ENCODE results near the gene CDH12.

CDH12 gene

GRCh38 chr5:22754155-22754554, 99.0 kb downstream of the CDH12 start:
- TF ChIP-seq TEAD4 (IDR thresholded peaks at IDR 0.05) (no peak), EGR1 (IDR thresholded peaks at IDR 0.05) (no peak), CREB1 (IDR thresholded peaks at IDR 0.05; ENCODE audit: low read depth) (no peak), ZBTB7A (IDR thresholded peaks at IDR 0.05; ENCODE audit: low read depth) (no peak)

GRCh38 chr5:22751536-22751935, 101.6 kb downstream of the CDH12 start:
- TF ChIP-seq EP300 (IDR thresholded peaks at IDR 0.05; ENCODE audit: borderline replicate concordance), result no peak
- no peak for TF ChIP-seq YY1 (IDR thresholded peaks at IDR 0.05; ENCODE audit: low read depth)
- TF ChIP-seq NFIC (IDR thresholded peaks at IDR 0.05), result no peak
- TF ChIP-seq RAD21 (IDR thresholded peaks at IDR 0.05; ENCODE audit: low read depth), result no peak
- TF ChIP-seq TCF12 (IDR thresholded peaks at IDR 0.05; ENCODE audit: low read depth), result no peak
- TF ChIP-seq, protein P1, sequence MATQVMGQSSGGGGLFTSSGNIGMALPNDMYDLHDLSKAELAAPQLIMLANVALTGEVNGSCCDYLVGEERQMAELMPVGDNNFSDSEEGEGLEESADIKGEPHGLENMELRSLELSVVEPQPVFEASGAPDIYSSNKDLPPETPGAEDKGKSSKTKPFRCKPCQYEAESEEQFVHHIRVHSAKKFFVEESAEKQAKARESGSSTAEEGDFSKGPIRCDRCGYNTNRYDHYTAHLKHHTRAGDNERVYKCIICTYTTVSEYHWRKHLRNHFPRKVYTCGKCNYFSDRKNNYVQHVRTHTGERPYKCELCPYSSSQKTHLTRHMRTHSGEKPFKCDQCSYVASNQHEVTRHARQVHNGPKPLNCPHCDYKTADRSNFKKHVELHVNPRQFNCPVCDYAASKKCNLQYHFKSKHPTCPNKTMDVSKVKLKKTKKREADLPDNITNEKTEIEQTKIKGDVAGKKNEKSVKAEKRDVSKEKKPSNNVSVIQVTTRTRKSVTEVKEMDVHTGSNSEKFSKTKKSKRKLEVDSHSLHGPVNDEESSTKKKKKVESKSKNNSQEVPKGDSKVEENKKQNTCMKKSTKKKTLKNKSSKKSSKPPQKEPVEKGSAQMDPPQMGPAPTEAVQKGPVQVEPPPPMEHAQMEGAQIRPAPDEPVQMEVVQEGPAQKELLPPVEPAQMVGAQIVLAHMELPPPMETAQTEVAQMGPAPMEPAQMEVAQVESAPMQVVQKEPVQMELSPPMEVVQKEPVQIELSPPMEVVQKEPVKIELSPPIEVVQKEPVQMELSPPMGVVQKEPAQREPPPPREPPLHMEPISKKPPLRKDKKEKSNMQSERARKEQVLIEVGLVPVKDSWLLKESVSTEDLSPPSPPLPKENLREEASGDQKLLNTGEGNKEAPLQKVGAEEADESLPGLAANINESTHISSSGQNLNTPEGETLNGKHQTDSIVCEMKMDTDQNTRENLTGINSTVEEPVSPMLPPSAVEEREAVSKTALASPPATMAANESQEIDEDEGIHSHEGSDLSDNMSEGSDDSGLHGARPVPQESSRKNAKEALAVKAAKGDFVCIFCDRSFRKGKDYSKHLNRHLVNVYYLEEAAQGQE (IDR thresholded peaks at IDR 0.05; ENCODE audit: low read depth), result no peak
- no peak for TF ChIP-seq EGR1 (IDR thresholded peaks at IDR 0.05)
- no peak for TF ChIP-seq CREB1 (IDR thresholded peaks at IDR 0.05; ENCODE audit: low read depth)

DNA sequence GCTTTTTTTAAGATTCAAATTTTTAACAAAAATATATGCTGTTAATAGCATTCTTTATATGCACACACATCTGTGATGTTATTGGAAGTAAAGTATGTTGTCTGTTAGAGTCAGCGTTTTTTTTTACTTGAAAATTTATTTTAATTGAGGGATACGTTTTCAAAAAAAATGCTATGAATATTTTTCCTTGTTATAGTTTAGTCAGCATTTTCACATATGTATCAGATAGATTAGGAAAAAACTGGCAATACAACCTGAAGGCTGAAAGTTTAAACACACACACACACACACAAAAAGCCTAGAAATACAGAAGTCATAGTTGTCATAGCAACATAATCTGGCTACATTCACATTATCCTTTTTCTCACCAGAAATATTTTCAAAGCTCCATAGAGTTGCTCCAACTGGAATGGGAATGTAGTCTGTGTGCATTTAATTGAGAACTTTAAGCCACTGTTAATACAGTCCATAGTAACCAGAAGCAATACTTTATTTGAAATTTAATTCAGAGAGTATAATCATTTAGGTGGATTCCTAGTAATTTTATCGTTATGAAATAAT, 116.6 kb downstream of the CDH12 start:
- TF ChIP-seq EGR1 (IDR thresholded peaks at IDR 0.05) (no peak), RAD21 (IDR thresholded peaks at IDR 0.05; ENCODE audit: low read depth) (no peak), NFIC (IDR thresholded peaks at IDR 0.05) (no peak), ZBTB7A (IDR thresholded peaks at IDR 0.05; ENCODE audit: low read depth) (no peak), TEAD4 (IDR thresholded peaks at IDR 0.05) (no peak), CREB1 (IDR thresholded peaks at IDR 0.05; ENCODE audit: low read depth) (no peak), FOXM1 (IDR thresholded peaks at IDR 0.05; ENCODE audit: borderline replicate concordance, low read depth) (no peak), TAF1 (IDR thresholded peaks at IDR 0.05; ENCODE audit: low read depth) (no peak), USF1 (IDR thresholded peaks at IDR 0.05) (no peak), EP300 (IDR thresholded peaks at IDR 0.05; ENCODE audit: borderline replicate concordance) (no peak)
- TF ChIP-seq, protein P1 (IDR thresholded peaks at IDR 0.05; ENCODE audit: low read depth), result no peak

DNA sequence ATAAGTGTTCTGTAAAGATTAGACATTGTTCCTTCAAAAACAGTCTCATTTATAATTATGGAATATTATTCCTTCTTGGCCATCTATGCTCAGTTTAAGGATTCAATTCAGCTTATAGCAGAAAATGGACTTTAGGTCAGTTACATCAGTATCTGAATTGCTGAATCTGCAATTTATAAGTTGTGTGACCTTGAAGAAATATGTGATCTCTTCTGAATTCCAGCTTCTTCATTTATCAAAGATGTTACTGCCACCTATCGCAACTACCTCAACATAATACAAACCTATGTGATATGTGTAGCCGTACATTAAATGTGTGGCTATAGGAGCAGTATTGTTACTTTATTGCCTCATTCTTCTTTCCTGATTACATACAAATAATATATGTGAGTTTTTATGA, 118.2 kb downstream of the CDH12 start:
- TF ChIP-seq NFIC (IDR thresholded peaks at IDR 0.05), result no peak
- TF ChIP-seq TAF1 (IDR thresholded peaks at IDR 0.05; ENCODE audit: low read depth), result no peak
- TF ChIP-seq CREB1 (IDR thresholded peaks at IDR 0.05; ENCODE audit: low read depth), result no peak
- TF ChIP-seq TCF12 (IDR thresholded peaks at IDR 0.05; ENCODE audit: low read depth), result no peak
- TF ChIP-seq, protein P1 (IDR thresholded peaks at IDR 0.05; ENCODE audit: low read depth), result no peak
- no peak for TF ChIP-seq RAD21 (IDR thresholded peaks at IDR 0.05; ENCODE audit: low read depth)
- TF ChIP-seq MAX (IDR thresholded peaks at IDR 0.05), result no peak
- TF ChIP-seq EGR1 (IDR thresholded peaks at IDR 0.05), result no peak
- no peak for TF ChIP-seq TEAD4 (IDR thresholded peaks at IDR 0.05)
- no peak for TF ChIP-seq USF1 (IDR thresholded peaks at IDR 0.05)
- TF ChIP-seq YY1 (IDR thresholded peaks at IDR 0.05; ENCODE audit: low read depth), result no peak

DNA sequence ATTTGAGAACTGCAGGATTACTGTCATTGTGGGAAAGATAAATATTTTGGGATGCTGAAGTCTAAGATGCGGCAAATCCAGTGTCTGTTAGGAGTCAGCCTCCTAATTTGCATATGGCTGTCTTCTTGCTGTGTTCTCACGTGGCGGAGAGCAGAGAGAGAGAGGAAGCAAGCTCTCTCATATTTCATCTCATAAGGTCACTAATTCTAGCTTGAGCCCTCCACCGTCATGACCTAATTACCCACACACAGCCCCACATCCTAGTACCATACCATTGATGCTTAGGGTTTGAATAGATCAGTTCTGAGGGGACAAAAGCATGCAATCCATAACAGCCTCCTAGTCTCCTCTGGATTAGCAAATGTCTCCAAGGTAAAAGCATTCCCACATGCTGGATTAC, 124.5 kb downstream of the CDH12 start:
- TF ChIP-seq TAF1 (IDR thresholded peaks at IDR 0.05; ENCODE audit: low read depth), result no peak
- no peak for TF ChIP-seq FOXM1 (IDR thresholded peaks at IDR 0.05; ENCODE audit: borderline replicate concordance, low read depth)
- no peak for TF ChIP-seq CREB1 (IDR thresholded peaks at IDR 0.05; ENCODE audit: low read depth)
- TF ChIP-seq TEAD4 (IDR thresholded peaks at IDR 0.05), result no peak
- TF ChIP-seq EP300 (IDR thresholded peaks at IDR 0.05; ENCODE audit: borderline replicate concordance), result no peak
- no peak for TF ChIP-seq USF1 (IDR thresholded peaks at IDR 0.05)
- TF ChIP-seq MAX (IDR thresholded peaks at IDR 0.05), result no peak
- no peak for TF ChIP-seq NFIC (IDR thresholded peaks at IDR 0.05)
